Measurements from ENCODE around the gene MLXIPL.
"Not testable (repeated sequence)": the region's sequence is repeated elsewhere in the genome, so short reads cannot be mapped to it uniquely, and the experiment has no call there.

- TF ChIP-seq, protein P1, sequence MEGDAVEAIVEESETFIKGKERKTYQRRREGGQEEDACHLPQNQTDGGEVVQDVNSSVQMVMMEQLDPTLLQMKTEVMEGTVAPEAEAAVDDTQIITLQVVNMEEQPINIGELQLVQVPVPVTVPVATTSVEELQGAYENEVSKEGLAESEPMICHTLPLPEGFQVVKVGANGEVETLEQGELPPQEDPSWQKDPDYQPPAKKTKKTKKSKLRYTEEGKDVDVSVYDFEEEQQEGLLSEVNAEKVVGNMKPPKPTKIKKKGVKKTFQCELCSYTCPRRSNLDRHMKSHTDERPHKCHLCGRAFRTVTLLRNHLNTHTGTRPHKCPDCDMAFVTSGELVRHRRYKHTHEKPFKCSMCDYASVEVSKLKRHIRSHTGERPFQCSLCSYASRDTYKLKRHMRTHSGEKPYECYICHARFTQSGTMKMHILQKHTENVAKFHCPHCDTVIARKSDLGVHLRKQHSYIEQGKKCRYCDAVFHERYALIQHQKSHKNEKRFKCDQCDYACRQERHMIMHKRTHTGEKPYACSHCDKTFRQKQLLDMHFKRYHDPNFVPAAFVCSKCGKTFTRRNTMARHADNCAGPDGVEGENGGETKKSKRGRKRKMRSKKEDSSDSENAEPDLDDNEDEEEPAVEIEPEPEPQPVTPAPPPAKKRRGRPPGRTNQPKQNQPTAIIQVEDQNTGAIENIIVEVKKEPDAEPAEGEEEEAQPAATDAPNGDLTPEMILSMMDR (IDR thresholded peaks at IDR 0.05): not testable (repeated sequence)
- TF ChIP-seq POLR2A, POLR2AphosphoS5 (IDR thresholded peaks at IDR 0.05): not testable (repeated sequence)
These were observed 31.0 kb upstream of the MLXIPL start for GRCh38 chr7:73655309-73655708.

Data from gastroesophageal sphincter (tissue), 3 donors.